ENCODE results near the gene SH3BP5.
A peak's percentile ranks its signal among the peaks of the same experiment; 100 is the strongest.

Gene SH3BP5

GRCh38 chr3:15295506-15295905 lies 36.9 kb downstream of the SH3BP5 start:
- peak; percentile 71 for DNase-seq

- no peak for DNase-seq
Observed at GRCh38 chr3:15294929-15295328, 37.5 kb downstream of the SH3BP5 start.

- no peak for DNase-seq
Observed at GRCh38 chr3:15292765-15293522, 39.4 kb downstream of the SH3BP5 start.

- no peak for DNase-seq
Observed at GRCh38 chr3:15291589-15292541, 40.5 kb downstream of the SH3BP5 start.

- DNase-seq, result no peak
Observed at GRCh38 chr3:15290736-15291135, 41.6 kb downstream of the SH3BP5 start.

GRCh38 chr3:15289661-15290060 lies 42.7 kb downstream of the SH3BP5 start:
- DNase-seq, result no peak

GRCh38 chr3:15288331-15289035 lies 43.9 kb downstream of the SH3BP5 start:
- no peak for DNase-seq

- DNase-seq, result no peak
Observed at GRCh38 chr3:15287565-15288330, 44.6 kb downstream of the SH3BP5 start.

- DNase-seq, result no peak
Observed at GRCh38 chr3:15286022-15286421, 46.4 kb downstream of the SH3BP5 start.

GRCh38 chr3:15284121-15284889 lies 48.1 kb downstream of the SH3BP5 start:
- DNase-seq, result peak; percentile 87

- no peak for DNase-seq
Observed at GRCh38 chr3:15283702-15284101, 48.7 kb downstream of the SH3BP5 start.

GRCh38 chr3:15281817-15282216 lies 50.6 kb downstream of the SH3BP5 start:
- no peak for DNase-seq

- DNase-seq, result no peak
Observed at GRCh38 chr3:15280853-15281532, 51.4 kb downstream of the SH3BP5 start.

GRCh38 chr3:15279671-15280402 lies 52.5 kb downstream of the SH3BP5 start:
- no peak for DNase-seq

- no peak for DNase-seq
Observed at GRCh38 chr3:15279205-15279604, 53.2 kb downstream of the SH3BP5 start.

- no peak for DNase-seq
Observed at GRCh38 chr3:15277861-15278500, 54.4 kb downstream of the SH3BP5 start.

GRCh38 chr3:15276028-15276724 lies 56.2 kb downstream of the SH3BP5 start:
- no peak for DNase-seq

GRCh38 chr3:15273227-15273626 lies 59.2 kb downstream of the SH3BP5 start:
- no peak for DNase-seq

Data from NCI-H1694 treated with DMSO at 0.1 percent for 48 hours (cell line).